SK-N-SH treated with all-trans-retinoic acid at 6 μM for 48 hours (cell line): ENCODE measurements around the gene AFAP1.

Source experiments
- CREB5 ChIP-seq: fragments of 250-450 bp; sonication (Bioruptor Pico); IDR thresholded peaks from 2 replicates; pipeline ENCODE4 v1.5.1; 2020; ENCODE audit warnings: low read depth, mild to moderate bottlenecking, moderate library complexity
- ISL1 ChIP-seq: fragments of 250-450 bp; sonication (Bioruptor Pico); IDR thresholded peaks from 2 replicates; pipeline ENCODE4 v2.1.2; 2022; ENCODE audit warnings: mild to moderate bottlenecking, moderate library complexity
- PATZ1 ChIP-seq: fragments of 250-450 bp; sonication (Bioruptor Pico); IDR thresholded peaks from 2 replicates; pipeline ENCODE4 v1.8.0; 2020; ENCODE audit warnings: mild to moderate bottlenecking, moderate library complexity, borderline replicate concordance
- RARB ChIP-seq: fragments of 250-450 bp; sonication (Bioruptor Pico); IDR thresholded peaks from 2 replicates; pipeline ENCODE4 v1.8.0; 2021; ENCODE audit warnings: mild to moderate bottlenecking, moderate library complexity
- SNAI2 ChIP-seq: fragments of 250-450 bp; sonication (Bioruptor Pico); IDR thresholded peaks from 2 replicates; pipeline ENCODE4 v1.5.0; 2020; ENCODE audit warnings: mild to moderate bottlenecking, moderate library complexity
- ZC3H10 ChIP-seq: fragments of 250-450 bp; sonication (Bioruptor Pico); IDR thresholded peaks from 2 replicates; pipeline ENCODE4 v1.5.1; 2021; ENCODE audit warnings: mild to moderate bottlenecking, moderate library complexity
- ZFP3 ChIP-seq: fragments of 250-450 bp; sonication (Bioruptor Pico); IDR thresholded peaks from 2 replicates; pipeline ENCODE4 v1.5.0; 2020; ENCODE audit warnings: mild to moderate bottlenecking, moderate library complexity
- ZNF565 ChIP-seq: fragments of 450-650 bp; formaldehyde crosslinking; conservative IDR thresholded peaks from 2 replicates; pipeline ENCODE4 v1.5.0; 2020; ENCODE audit warnings: low read depth, mild to moderate bottlenecking, moderate library complexity
- ZNF70 ChIP-seq: fragments of 450-650 bp; formaldehyde crosslinking; IDR thresholded peaks from 2 replicates; pipeline ENCODE4 v1.5.0; 2020; ENCODE audit warnings: mild to moderate bottlenecking, moderate library complexity
- ZNF8 ChIP-seq: fragments of 450-650 bp; formaldehyde crosslinking; IDR thresholded peaks from 2 replicates; pipeline ENCODE4 v1.5.0; 2020; ENCODE audit warnings: mild to moderate bottlenecking, moderate library complexity
- TF ChIP-seq, protein P1 (sequence below): fragments of 250-450 bp; sonication (Bioruptor Pico); IDR thresholded peaks from 2 replicates; pipeline ENCODE4 v1.5.1; 2021; ENCODE audit warnings: mild to moderate bottlenecking, moderate library complexity
- TF ChIP-seq, protein P2 (sequence below): fragments of 250-450 bp; sonication (Bioruptor Pico); IDR thresholded peaks from 2 replicates; pipeline ENCODE4 v1.8.0; 2021; ENCODE audit warnings: low read depth, mild to moderate bottlenecking, moderate library complexity, borderline replicate concordance
- TF ChIP-seq, protein P3 (sequence below): fragments of 250-450 bp; sonication (Bioruptor Pico); IDR thresholded peaks from 2 replicates; pipeline ENCODE4 v1.5.0; 2020; ENCODE audit warnings: mild to moderate bottlenecking, moderate library complexity

GRCh38 chr4:7756561-7757355, 182.9 kb downstream of the AFAP1 start:
- no peak for TF ChIP-seq ZNF565 (CRISPR knock-in tag)
- TF ChIP-seq RARB = no peak
- TF ChIP-seq ZNF70 (CRISPR knock-in tag) = no peak
- no peak for TF ChIP-seq CREB5 (CRISPR knock-in tag)
- no peak for TF ChIP-seq PATZ1 (CRISPR knock-in tag)
- TF ChIP-seq, protein P1, sequence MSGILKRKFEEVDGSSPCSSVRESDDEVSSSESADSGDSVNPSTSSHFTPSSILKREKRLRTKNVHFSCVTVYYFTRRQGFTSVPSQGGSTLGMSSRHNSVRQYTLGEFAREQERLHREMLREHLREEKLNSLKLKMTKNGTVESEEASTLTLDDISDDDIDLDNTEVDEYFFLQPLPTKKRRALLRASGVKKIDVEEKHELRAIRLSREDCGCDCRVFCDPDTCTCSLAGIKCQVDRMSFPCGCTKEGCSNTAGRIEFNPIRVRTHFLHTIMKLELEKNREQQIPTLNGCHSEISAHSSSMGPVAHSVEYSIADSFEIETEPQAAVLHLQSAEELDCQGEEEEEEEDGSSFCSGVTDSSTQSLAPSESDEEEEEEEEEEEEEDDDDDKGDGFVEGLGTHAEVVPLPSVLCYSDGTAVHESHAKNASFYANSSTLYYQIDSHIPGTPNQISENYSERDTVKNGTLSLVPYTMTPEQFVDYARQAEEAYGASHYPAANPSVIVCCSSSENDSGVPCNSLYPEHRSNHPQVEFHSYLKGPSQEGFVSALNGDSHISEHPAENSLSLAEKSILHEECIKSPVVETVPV (CRISPR knock-in tag) = no peak
- TF ChIP-seq, protein P2, sequence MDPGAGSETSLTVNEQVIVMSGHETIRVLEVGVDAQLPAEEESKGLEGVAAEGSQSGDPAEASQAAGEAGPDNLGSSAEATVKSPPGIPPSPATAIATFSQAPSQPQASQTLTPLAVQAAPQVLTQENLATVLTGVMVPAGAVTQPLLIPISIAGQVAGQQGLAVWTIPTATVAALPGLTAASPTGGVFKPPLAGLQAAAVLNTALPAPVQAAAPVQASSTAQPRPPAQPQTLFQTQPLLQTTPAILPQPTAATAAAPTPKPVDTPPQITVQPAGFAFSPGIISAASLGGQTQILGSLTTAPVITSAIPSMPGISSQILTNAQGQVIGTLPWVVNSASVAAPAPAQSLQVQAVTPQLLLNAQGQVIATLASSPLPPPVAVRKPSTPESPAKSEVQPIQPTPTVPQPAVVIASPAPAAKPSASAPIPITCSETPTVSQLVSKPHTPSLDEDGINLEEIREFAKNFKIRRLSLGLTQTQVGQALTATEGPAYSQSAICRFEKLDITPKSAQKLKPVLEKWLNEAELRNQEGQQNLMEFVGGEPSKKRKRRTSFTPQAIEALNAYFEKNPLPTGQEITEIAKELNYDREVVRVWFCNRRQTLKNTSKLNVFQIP (CRISPR knock-in tag) = no peak
- no peak for TF ChIP-seq ISL1 (CRISPR knock-in tag)
- TF ChIP-seq ZNF8 (CRISPR knock-in tag) = no peak
- TF ChIP-seq, protein P3, sequence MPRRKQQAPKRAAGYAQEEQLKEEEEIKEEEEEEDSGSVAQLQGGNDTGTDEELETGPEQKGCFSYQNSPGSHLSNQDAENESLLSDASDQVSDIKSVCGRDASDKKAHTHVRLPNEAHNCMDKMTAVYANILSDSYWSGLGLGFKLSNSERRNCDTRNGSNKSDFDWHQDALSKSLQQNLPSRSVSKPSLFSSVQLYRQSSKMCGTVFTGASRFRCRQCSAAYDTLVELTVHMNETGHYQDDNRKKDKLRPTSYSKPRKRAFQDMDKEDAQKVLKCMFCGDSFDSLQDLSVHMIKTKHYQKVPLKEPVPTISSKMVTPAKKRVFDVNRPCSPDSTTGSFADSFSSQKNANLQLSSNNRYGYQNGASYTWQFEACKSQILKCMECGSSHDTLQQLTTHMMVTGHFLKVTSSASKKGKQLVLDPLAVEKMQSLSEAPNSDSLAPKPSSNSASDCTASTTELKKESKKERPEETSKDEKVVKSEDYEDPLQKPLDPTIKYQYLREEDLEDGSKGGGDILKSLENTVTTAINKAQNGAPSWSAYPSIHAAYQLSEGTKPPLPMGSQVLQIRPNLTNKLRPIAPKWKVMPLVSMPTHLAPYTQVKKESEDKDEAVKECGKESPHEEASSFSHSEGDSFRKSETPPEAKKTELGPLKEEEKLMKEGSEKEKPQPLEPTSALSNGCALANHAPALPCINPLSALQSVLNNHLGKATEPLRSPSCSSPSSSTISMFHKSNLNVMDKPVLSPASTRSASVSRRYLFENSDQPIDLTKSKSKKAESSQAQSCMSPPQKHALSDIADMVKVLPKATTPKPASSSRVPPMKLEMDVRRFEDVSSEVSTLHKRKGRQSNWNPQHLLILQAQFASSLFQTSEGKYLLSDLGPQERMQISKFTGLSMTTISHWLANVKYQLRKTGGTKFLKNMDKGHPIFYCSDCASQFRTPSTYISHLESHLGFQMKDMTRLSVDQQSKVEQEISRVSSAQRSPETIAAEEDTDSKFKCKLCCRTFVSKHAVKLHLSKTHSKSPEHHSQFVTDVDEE (CRISPR knock-in tag) = no peak
- TF ChIP-seq ZC3H10 = no peak
- no peak for TF ChIP-seq SNAI2
- no peak for TF ChIP-seq ZFP3 (CRISPR knock-in tag)
